Lower leg skin (tissue), 4 donors: Measurements from ENCODE around the gene ZRANB1. TPM values are rescaled to one million over a fixed set of nuclear protein-coding genes. Genes with fewer than 3 reads are reported as not detected.

Experiments used
- DNase-seq, 2 donors: peaks; one replicate each; pipeline ENCODE4 v3.0.0-alpha.2; 2019; ENCODE audit warnings: low spot score in 2 of 2
- H3K4me3 ChIP-seq: fragments of 200-600 bp; sonication (generic); 2 replicates; pipeline ENCODE4 v1.5.1; 2017; ENCODE audit warnings: mild to moderate bottlenecking, low read depth; ENCODE audit not compliant: poor library complexity, severe bottlenecking
- POLR2A ChIP-seq, 2 donors: fragments of 450-650 bp; IDR thresholded peaks; one replicate each; pipeline ENCODE4 v1.6.1; 2016 to 2017; ENCODE audit warnings: antibody characterized with exemption in 2 of 2, mild to moderate bottlenecking in 1 of 2, moderate library complexity in 1 of 2
- WGBS, 2 donors: methylation state at CpG; one replicate each; pipeline ENCODE4 v1.1.5; 2018; 5-methylcytosine and 5-hydroxymethylcytosine counted together
- intact Hi-C: fragments of 100-400 bp; cut with DNase I; formaldehyde crosslinking; loops from one replicate; pipeline ENCODE4 v1.15.0; 2023; ENCODE audit warnings: low total_unique reads
- total RNA-seq, 4 donors: library from RNA; depleted of rRNA; stranded (reverse); fragments of >200 nt; gene quantifications; one replicate each; pipeline ENCODE4 v1.1.0, GENCODE V29; 2016
- TF ChIP-seq, protein P1 (sequence below), 3 donors: fragments of 450-650 bp; IDR thresholded peaks; one replicate each; pipeline ENCODE4 v1.5.1; 2016; ENCODE audit warnings: antibody characterized with exemption in 3 of 3, mild to moderate bottlenecking in 3 of 3, moderate library complexity in 2 of 3

Gene ZRANB1
- total RNA-seq, 4 donors from 2014 or later: 26.5 to 40.6 (median 35.0) TPM

DNA sequence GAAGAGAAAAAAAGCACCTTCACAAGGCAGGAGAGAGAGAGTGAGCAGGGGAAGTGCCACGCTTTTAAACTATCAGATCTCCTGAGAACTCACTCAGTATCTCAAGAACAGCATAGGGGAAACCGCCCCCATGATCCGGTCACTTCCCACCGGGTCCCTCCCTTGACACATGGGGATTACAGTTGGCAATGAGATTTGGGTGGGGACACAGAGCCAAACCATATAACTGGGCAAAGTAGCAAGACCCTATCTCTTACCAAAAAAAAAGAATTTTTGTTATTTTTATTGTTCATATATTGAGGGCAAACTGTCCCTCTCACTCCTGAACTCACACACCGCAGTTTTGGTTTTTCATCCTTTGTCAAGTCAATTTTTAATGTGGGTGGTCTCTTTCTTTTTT, 18.2 kb upstream of the ZRANB1 start:
- WGBS, 2 donors: 92% methylated on average over 5 of the region's 5 CpGs
- H3K4me3 ChIP-seq: no peak overlapping the region
- no peak for DNase-seq
- TF ChIP-seq, protein P1, sequence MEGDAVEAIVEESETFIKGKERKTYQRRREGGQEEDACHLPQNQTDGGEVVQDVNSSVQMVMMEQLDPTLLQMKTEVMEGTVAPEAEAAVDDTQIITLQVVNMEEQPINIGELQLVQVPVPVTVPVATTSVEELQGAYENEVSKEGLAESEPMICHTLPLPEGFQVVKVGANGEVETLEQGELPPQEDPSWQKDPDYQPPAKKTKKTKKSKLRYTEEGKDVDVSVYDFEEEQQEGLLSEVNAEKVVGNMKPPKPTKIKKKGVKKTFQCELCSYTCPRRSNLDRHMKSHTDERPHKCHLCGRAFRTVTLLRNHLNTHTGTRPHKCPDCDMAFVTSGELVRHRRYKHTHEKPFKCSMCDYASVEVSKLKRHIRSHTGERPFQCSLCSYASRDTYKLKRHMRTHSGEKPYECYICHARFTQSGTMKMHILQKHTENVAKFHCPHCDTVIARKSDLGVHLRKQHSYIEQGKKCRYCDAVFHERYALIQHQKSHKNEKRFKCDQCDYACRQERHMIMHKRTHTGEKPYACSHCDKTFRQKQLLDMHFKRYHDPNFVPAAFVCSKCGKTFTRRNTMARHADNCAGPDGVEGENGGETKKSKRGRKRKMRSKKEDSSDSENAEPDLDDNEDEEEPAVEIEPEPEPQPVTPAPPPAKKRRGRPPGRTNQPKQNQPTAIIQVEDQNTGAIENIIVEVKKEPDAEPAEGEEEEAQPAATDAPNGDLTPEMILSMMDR (IDR thresholded peaks at IDR 0.05): no peak
- no peak for TF ChIP-seq POLR2A (IDR thresholded peaks at IDR 0.05)
- intact Hi-C loops: no loop called here

- DNase-seq: no peak
- WGBS, 2 donors: 90 to 95% methylated on average over 5 of the region's 5 CpGs
- no peak for TF ChIP-seq POLR2A (IDR thresholded peaks at IDR 0.05)
- TF ChIP-seq, protein P1 (IDR thresholded peaks at IDR 0.05): no peak
- H3K4me3 ChIP-seq: no peak overlapping the region
- intact Hi-C loops: no loop called here
These were observed 15.4 kb upstream of the ZRANB1 start for GRCh38 chr10:124926548-124926947.

DNA sequence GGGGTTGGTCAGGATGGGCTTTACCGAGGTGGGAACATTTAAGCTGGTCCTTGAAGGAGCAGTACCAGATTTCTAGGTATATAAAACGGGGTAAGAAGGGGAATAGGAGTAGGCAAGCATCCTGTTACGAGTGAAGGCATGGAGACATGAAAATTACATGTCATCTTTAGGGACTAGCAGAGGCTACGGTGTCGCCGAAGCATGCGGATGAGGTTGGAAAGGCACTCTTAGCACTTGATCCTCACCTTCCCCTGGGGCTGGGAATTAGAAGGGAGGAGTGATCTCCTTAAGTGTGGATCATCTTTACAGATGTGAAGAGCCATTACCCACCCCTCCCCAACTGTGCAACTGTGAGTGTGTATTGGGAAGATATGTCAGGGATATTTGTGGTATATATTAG, 13.8 kb upstream of the ZRANB1 start:
- WGBS, 2 donors: 84 to 87% methylated on average over 7 of the region's 7 CpGs

DNA sequence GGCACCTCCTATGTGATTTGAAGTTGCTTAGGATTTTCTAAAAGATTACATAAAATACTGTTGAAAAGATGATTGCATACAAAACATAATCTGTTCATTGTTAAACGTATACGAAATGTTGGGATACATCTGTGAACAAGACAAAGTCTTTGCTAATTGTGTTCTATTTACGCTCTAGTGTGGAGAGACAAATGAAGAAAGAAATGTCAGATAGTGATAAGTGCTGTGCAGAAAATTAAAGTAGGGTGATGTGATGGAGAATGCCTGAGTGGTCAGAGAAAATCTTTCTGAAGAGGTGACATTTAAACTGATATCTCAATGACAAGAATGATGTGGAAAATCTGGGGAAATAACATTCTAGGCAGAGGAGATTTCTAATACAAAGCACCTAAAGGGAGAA, 13.4 kb upstream of the ZRANB1 start:
- no peak overlapping the region for H3K4me3 ChIP-seq
- no peak for TF ChIP-seq POLR2A (IDR thresholded peaks at IDR 0.05)
- TF ChIP-seq, protein P1 (IDR thresholded peaks at IDR 0.05): no peak
- WGBS, 2 donors: 92 to 93% methylated on average over 3 of the region's 3 CpGs
- DNase-seq: no peak
- intact Hi-C loops: no loop called here

More for the DNA sequence above, 13.8 kb upstream of the ZRANB1 start:
- H3K4me3 ChIP-seq: no peak overlapping the region
- DNase-seq: no peak
- no peak for TF ChIP-seq POLR2A (IDR thresholded peaks at IDR 0.05)
- intact Hi-C loops: no loop called here

DNA sequence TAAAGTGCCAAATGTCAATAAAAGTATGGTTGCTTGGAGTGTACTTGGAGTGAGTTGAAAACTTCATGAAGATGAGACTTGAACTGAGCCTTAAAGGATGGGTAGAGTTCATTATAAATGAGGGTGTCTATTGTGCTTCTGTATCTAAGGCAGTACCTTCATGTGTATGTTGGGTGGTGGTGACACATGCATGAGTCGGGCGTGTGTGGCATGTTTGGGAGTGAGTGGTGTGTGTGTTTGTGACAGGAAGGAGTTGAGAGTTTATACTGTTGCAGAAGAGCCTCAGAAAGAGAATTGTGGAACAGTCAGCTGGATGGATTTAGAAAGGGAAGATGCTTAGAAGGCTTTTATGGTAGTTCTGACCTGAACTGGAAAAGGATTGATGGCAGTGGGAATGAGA, 6.0 kb upstream of the ZRANB1 start:
- DNase-seq: no peak
- intact Hi-C loops: no loop called here
- 74 to 76% methylated on average over 2 of the region's 2 CpGs for WGBS, 2 donors
- no peak overlapping the region for H3K4me3 ChIP-seq
- TF ChIP-seq, protein P1 (IDR thresholded peaks at IDR 0.05): no peak
- no peak for TF ChIP-seq POLR2A (IDR thresholded peaks at IDR 0.05)

- TF ChIP-seq, protein P1 (IDR thresholded peaks at IDR 0.05): no peak
- no peak for TF ChIP-seq POLR2A (IDR thresholded peaks at IDR 0.05)
- intact Hi-C loops: no loop called here
- WGBS, 2 donors: 89 to 94% methylated on average over 7 of the region's 7 CpGs
- DNase-seq: no peak
- H3K4me3 ChIP-seq: no peak overlapping the region
These were observed 5.1 kb upstream of the ZRANB1 start for GRCh38 chr10:124936813-124937212.
